ENCODE data around the gene DIO1. TPM values are rescaled to one million over a fixed set of nuclear protein-coding genes. Genes with fewer than 3 reads are reported as not detected.
A peak's percentile ranks its signal among the peaks of the same experiment; 100 is the strongest.

The DIO1 gene
- total RNA-seq, 4 donors from 2014 or later, result not detected

- H3K4me3 ChIP-seq, result peak overlapping the region; percentile 79 to 96 (median 84)
- peaks cover 0 to 3% (median 0%) of the 10 kb centered on the region in 3 donors for H3K36me3 ChIP-seq
- no peaks in the 10 kb centered on the region for H3K27me3 ChIP-seq
- WGBS, 2 donors, result 47 to 57% methylated on average over 17 to 20 of the region's 20 CpGs
- no peak for DNase-seq
- intact Hi-C loops (cut with DNase I), result loop anchor here (5.0 kb wide), 1 partner anchor 67 kb away; no protein-coding TSS in a partner anchor
- no peaks in the 10 kb centered on the region for H3K9me3 ChIP-seq
- peak overlapping the region; percentile 85 to 96 (median 92) for H3K27ac ChIP-seq
- H3K4me1 ChIP-seq, result peaks cover 14 to 53% (median 21%) of the 10 kb centered on the region in 3 donors
- no peak for TF ChIP-seq CTCF (IDR thresholded peaks at IDR 0.05)
- no peak for TF ChIP-seq POLR2A (IDR thresholded peaks at IDR 0.05)
Observed at GRCh38 chr1:53944469-53945182, 50.6 kb downstream of the DIO1 start.

GRCh38 chr1:53945183-53945432 lies 51.1 kb downstream of the DIO1 start:
- Histone ChIP-seq H3K9me3 (no peaks in the 10 kb centered on the region), H3K4me3 (peak overlapping the region; percentile 79 to 96 (median 84)), H3K36me3 (no peaks in the 10 kb centered on the region), H3K27me3 (no peaks in the 10 kb centered on the region), H3K4me1 (peaks cover 14 to 54% (median 21%) of the 10 kb centered on the region in 3 donors), H3K27ac (peak overlapping the region; percentile 85 to 96 (median 92))
- no peak for TF ChIP-seq CTCF (IDR thresholded peaks at IDR 0.05)
- no peak for TF ChIP-seq POLR2A (IDR thresholded peaks at IDR 0.05)
- intact Hi-C loops (cut with DNase I), result loop anchor here (5.0 kb wide), 1 partner anchor 68 kb away; no protein-coding TSS in a partner anchor
- no peak for DNase-seq
- WGBS, 2 donors, result 0 to 1% methylated on average over 16 of the region's 16 CpGs

- H3K9me3 ChIP-seq, result no peaks in the 10 kb centered on the region
- H3K4me1 ChIP-seq, result peaks cover 14 to 53% (median 21%) of the 10 kb centered on the region in 3 donors
- peak within 1 kb of the TSS; percentile 79 to 96 (median 84) for H3K4me3 ChIP-seq
- peak in 2 of 4 donors; percentile 77 to 82 for TF ChIP-seq POLR2A (IDR thresholded peaks at IDR 0.05)
- peak in 1 of 6 experiments; percentile 15 for TF ChIP-seq CTCF (IDR thresholded peaks at IDR 0.05)
- no peaks in the 10 kb centered on the region for H3K36me3 ChIP-seq
- no peaks in the 10 kb centered on the region for H3K27me3 ChIP-seq
- DNase-seq, result peak; percentile 87
- peak within 1 kb of the TSS; percentile 91 to 96 (median 94) for H3K27ac ChIP-seq
- intact Hi-C loops (cut with DNase I), result loop anchor here (5.0 kb wide), 1 partner anchor 68 kb away; no protein-coding TSS in a partner anchor
- 0 to 1% methylated on average over 3 to 20 of the region's 90 CpGs for WGBS, 2 donors
Observed at GRCh38 chr1:53945433-53946251, 51.7 kb downstream of the DIO1 start, which contains the start of gene IFT25. Gene IFT25 (minus strand): TSS chr1:53945699. CDS start chr1:53940082, 5,617 bp downstream.

- H3K9me3 ChIP-seq, result no peaks in the 10 kb centered on the region
- peak within 1 kb of the TSS; percentile 79 to 96 (median 84) for H3K4me3 ChIP-seq
- no peaks in the 10 kb centered on the region for H3K27me3 ChIP-seq
- no peak for DNase-seq
- WGBS, 2 donors, result 2 to 5% methylated on average over 10 to 12 of the region's 58 CpGs
- intact Hi-C loops (cut with DNase I), result loop anchor here (5.0 kb wide), 1 partner anchor 69 kb away; no protein-coding TSS in a partner anchor
- H3K36me3 ChIP-seq, result peaks cover 0 to 3% (median 0%) of the 10 kb centered on the region in 3 donors
- TF ChIP-seq POLR2A (IDR thresholded peaks at IDR 0.05) (peak in 1 of 4 donors; percentile 31), CTCF (IDR thresholded peaks at IDR 0.05) (peak in 4 of 6 experiments; percentile 7 to 39 (median 22))
- peak within 1 kb of the TSS; percentile 91 to 96 (median 94) for H3K27ac ChIP-seq
- H3K4me1 ChIP-seq, result peaks cover 14 to 53% (median 21%) of the 10 kb centered on the region in 3 donors
Observed at GRCh38 chr1:53946252-53947171, 52.5 kb downstream of the DIO1 start, which contains the start of gene LRRC42. Gene LRRC42 (plus strand): TSS chr1:53946350. CDS start chr1:53952000, 5,650 bp downstream.
